Sigmoid colon (tissue), 7 donors: Measurements from ENCODE around the gene WFS1. TPM values are rescaled to one million over a fixed set of nuclear protein-coding genes. Genes with fewer than 3 reads are reported as not detected.
A peak's percentile ranks its signal among the peaks of the same experiment; 100 is the strongest.

Source experiments
- DNase-seq: peaks from one replicate; pipeline ENCODE4 v3.0.0-alpha.2; 2019
- H3K27ac ChIP-seq, 4 donors: fragments of 200-600 bp; sonication (generic); one replicate each; pipeline ENCODE4 v1.5.1; 2016 to 2019; ENCODE audit warnings: mild to moderate bottlenecking in 1 of 4
- H3K27me3 ChIP-seq, 3 donors: fragments of 200-600 bp; sonication (generic); one replicate each; pipeline ENCODE4 v1.5.1; 2019; ENCODE audit warnings: mild to moderate bottlenecking in 1 of 3
- H3K36me3 ChIP-seq, 4 donors: fragments of 200-600 bp; sonication (generic); one replicate each; pipeline ENCODE4 v1.5.1; 2016 to 2019
- H3K4me1 ChIP-seq, 4 donors: fragments of 200-600 bp; sonication (generic); one replicate each; pipeline ENCODE4 v1.5.1; 2017 to 2019
- H3K4me3 ChIP-seq, 4 donors: fragments of 200-600 bp; sonication (generic); one replicate each; pipeline ENCODE4 v1.5.1; 2017 to 2019; ENCODE audit warnings: mild to moderate bottlenecking in 2 of 4, moderate library complexity in 1 of 4
- H3K9me3 ChIP-seq, 4 donors: fragments of 200-600 bp in 3 of 4; sonication (generic) in 3 of 4; one replicate each; pipeline versions ENCODE4 v1.5.1 to v1.6.1; 2013 to 2019
- CTCF ChIP-seq, 4 experiments: fragments of 450-650 bp in 3 of 4; fragments of 200-600 bp in 1 of 4; IDR thresholded peaks; one replicate each; pipeline ENCODE4 v1.5.1; 2016 to 2019; ENCODE audit warnings: antibody characterized with exemption in 4 of 4, mild to moderate bottlenecking in 3 of 4, moderate library complexity in 2 of 4
- EP300 ChIP-seq, 4 donors: sonication (generic); formaldehyde crosslinking; IDR thresholded peaks; one replicate each; pipeline ENCODE4 v1.6.1; 2017; ENCODE audit warnings: antibody characterized with exemption in 4 of 4
- POLR2A ChIP-seq, 2 donors: fragments of 450-650 bp; IDR thresholded peaks; one replicate each; pipeline ENCODE4 v1.6.1; 2016; ENCODE audit warnings: antibody characterized with exemption in 2 of 2, mild to moderate bottlenecking in 2 of 2, moderate library complexity in 2 of 2
- POLR2AphosphoS5 ChIP-seq, 4 donors: sonication (generic); formaldehyde crosslinking; IDR thresholded peaks; one replicate each; pipeline ENCODE4 v1.6.1; 2017; ENCODE audit warnings: antibody characterized with exemption in 4 of 4
- WGBS, 2 donors: extraction: QIAGEN DNeasy Blood & Tissue Kit; methylation state at CpG; one replicate each; pipeline ENCODE4 v1.1.7; 2013; 5-methylcytosine and 5-hydroxymethylcytosine counted together
- intact Hi-C: fragments of 100-400 bp; cut with DNase I; formaldehyde crosslinking; loops from one replicate; pipeline ENCODE4 v1.15.1; 2023
- polyA plus RNA-seq, 3 donors: library from polyadenylated mRNA; stranded (reverse); fragments of 200-250 nt; gene quantifications; one replicate each; pipeline ENCODE4 v1.2.3, GENCODE V29; 2013
- total RNA-seq, 4 donors: library from RNA; depleted of rRNA; stranded (reverse); fragments of >200 nt; gene quantifications; one replicate each; pipeline ENCODE4 v1.1.0, GENCODE V29; 2016
- donor health status: healthy with polysubstance abuse.
- donor health status: Bipolar disorder and iron deficiency.
- donor health status: healthy.

The WFS1 gene
- total and polyA plus RNA-seq, 7 donors: 1.4 to 69.0 (median 34.6) TPM

DNA sequence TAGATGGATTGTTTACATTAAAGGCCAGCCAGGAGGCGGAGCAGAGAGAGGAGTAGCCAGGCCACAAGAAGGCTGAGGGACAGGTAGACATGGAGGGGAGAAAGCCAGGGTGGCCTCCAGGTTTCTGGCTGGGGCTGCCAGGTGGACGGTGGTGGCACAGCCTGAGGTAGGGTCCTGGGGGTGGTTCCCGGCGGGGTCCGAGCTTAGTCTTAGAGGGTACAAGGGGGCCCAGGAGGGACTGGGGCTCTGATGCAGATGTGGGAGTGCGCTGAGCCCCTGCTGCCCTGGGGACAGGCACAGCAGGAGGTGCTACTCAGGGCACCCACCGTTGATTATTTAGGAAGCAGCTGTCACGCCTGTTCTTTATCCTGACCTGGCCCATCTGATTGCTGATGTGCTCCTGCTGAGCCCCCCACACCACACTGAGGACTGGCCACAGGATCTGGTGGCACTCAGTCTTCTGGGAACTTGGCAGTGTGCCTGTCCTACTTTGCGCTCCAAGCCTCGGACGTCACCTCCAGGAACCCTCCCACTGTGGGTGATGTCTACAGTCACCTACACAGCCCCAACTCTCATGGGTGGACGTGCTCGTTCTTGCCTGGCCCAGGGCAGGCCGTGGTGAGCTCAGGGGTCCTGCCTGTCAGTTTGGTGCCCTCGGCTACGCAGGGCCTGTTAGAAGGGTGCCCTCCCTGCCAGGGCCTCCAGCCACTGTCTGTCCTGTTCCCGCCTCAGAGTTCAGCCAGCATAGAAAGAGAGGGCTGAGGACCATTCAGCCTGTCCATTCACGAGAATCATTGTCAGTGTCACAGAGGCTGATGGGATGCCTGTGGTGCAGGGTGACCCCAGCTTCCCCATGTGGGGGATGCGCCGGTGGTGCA, 12.0 kb downstream of the WFS1 start:
- Histone ChIP-seq H3K4me3 (no peak overlapping the region), H3K27ac (peak overlapping the region; percentile 46 to 96 (median 87)), H3K9me3 (no peaks in the 10 kb centered on the region), H3K36me3 (peaks cover 0 to 36% (median 17%) of the 10 kb centered on the region in 4 donors), H3K27me3 (no peaks in the 10 kb centered on the region), H3K4me1 (peaks cover 0 to 52% (median 46%) of the 10 kb centered on the region in 4 donors)
- no peak for TF ChIP-seq EP300 (IDR thresholded peaks at IDR 0.05)
- TF ChIP-seq CTCF (IDR thresholded peaks at IDR 0.05): no peak
- TF ChIP-seq POLR2AphosphoS5 (IDR thresholded peaks at IDR 0.05): peak in 1 of 4 donors; percentile 34
- intact Hi-C loops: no loop called here
- 79 to 88% methylated on average over 20 of the region's 20 CpGs for WGBS, 2 donors
- peak; percentile 82 for DNase-seq

DNA sequence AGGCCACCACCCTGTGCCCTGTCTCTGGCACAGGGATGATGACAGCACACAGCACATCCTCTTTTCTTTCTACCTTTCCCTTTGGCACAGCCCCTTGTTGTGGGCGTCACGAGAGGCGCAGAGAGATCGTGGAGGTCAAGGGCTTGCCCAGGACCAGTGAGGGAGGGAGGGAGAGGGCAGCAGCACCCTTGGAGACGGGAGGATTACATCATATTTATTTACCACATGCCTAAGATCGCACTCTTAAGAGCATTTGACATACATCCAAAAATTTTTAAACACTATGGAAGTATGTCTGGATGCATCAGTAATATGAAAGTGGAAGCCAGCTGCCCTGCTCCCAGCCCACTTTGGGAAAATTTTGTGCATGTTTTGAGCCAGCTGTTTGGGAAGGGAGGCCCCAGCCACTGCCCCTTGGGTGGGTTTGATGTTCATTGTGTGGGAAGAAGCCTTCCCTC, 12.7 kb downstream of the WFS1 start:
- Histone ChIP-seq H3K9me3 (no peaks in the 10 kb centered on the region), H3K4me3 (no peak overlapping the region), H3K36me3 (peaks cover 4 to 43% (median 23%) of the 10 kb centered on the region in 4 donors), H3K27me3 (no peaks in the 10 kb centered on the region), H3K4me1 (peaks cover 0 to 45% (median 39%) of the 10 kb centered on the region in 4 donors), H3K27ac (peak overlapping the region; percentile 46 to 96 (median 87))
- TF ChIP-seq EP300 (IDR thresholded peaks at IDR 0.05) (no peak), POLR2AphosphoS5 (IDR thresholded peaks at IDR 0.05) (no peak), CTCF (IDR thresholded peaks at IDR 0.05) (no peak)
- DNase-seq: no peak
- 71 to 78% methylated on average over 6 of the region's 6 CpGs for WGBS, 2 donors
- intact Hi-C loops: no loop called here

DNA sequence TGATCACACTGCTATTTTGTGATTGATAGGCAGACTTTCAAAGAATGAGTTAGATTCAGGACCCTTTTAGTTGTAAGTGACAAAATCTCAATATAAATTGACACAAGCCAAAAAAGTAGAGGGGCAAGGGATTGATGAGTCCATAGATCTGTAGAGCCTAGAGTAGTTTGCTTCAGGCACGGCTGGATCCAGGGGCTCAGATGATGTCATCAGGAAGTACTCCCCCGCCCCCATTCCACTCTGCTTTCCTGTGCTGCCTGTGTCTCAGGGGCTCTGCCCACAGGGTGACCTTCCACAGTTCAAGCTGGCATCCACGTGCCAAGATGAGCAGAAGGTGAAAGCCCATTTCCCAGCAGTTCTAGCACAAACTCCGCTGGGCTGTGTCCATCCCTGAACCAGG, 13.6 kb downstream of the WFS1 start:
- Histone ChIP-seq H3K36me3 (peaks cover 8 to 40% (median 27%) of the 10 kb centered on the region in 4 donors), H3K9me3 (no peaks in the 10 kb centered on the region), H3K4me3 (no peak overlapping the region), H3K4me1 (peaks cover 0 to 36% (median 30%) of the 10 kb centered on the region in 4 donors), H3K27ac (peak overlapping the region in 3 of 4 donors; percentile 81 to 96 (median 93)), H3K27me3 (no peaks in the 10 kb centered on the region)
- DNase-seq: no peak
- intact Hi-C loops: no loop called here
- TF ChIP-seq CTCF (IDR thresholded peaks at IDR 0.05): no peak
- TF ChIP-seq POLR2A (IDR thresholded peaks at IDR 0.05): no peak
- TF ChIP-seq EP300 (IDR thresholded peaks at IDR 0.05): no peak
- no peak for TF ChIP-seq POLR2AphosphoS5 (IDR thresholded peaks at IDR 0.05)
- WGBS, 2 donors: 91 to 92% methylated on average over 4 of the region's 4 CpGs

GRCh38 chr4:6287017-6287788, 17.6 kb downstream of the WFS1 start:
- 95 to 97% methylated on average over 16 of the region's 16 CpGs for WGBS, 2 donors
- H3K36me3 ChIP-seq: peaks cover 42 to 60% (median 47%) of the 10 kb centered on the region in 4 donors

More at GRCh38 chr4:6287017-6287788, 17.6 kb downstream of the WFS1 start:
- Histone ChIP-seq H3K4me1 (peaks cover 0 to 16% (median 12%) of the 10 kb centered on the region in 4 donors), H3K9me3 (no peaks in the 10 kb centered on the region), H3K27me3 (no peaks in the 10 kb centered on the region), H3K27ac (no peak overlapping the region), H3K4me3 (no peak overlapping the region)
- intact Hi-C loops: no loop called here
- TF ChIP-seq EP300 (IDR thresholded peaks at IDR 0.05): no peak
- TF ChIP-seq CTCF (IDR thresholded peaks at IDR 0.05): no peak
- no peak for TF ChIP-seq POLR2AphosphoS5 (IDR thresholded peaks at IDR 0.05)
- no peak for TF ChIP-seq POLR2A (IDR thresholded peaks at IDR 0.05)
- no peak for DNase-seq
